ENCODE data around the gene RAB11FIP3.

The RAB11FIP3 gene

GRCh38 chr16:528111-529011 is 102.9 kb downstream of the RAB11FIP3 start:
- H3K4me3 ChIP-seq (ENCODE audit: low read length in 2 of 2) = peak overlapping the region; percentile 77 to 85
- H3K27me3 ChIP-seq (ENCODE audit: control insufficient read depth in 1 of 2, insufficient read depth in 2 of 2, low read length in 2 of 2) = no peaks in the 10 kb centered on the region
- H3K9ac ChIP-seq (ENCODE audit: low read length in 2 of 2) = peak overlapping the region; percentile 68 to 78
- H3K27ac ChIP-seq (ENCODE audit: low read length) = no peak overlapping the region
- no peaks in the 10 kb centered on the region for H3K36me3 ChIP-seq (ENCODE audit: control insufficient read depth in 2 of 2, insufficient read depth in 2 of 2, low read length in 2 of 2)
- no peaks in the 10 kb centered on the region for H3K9me3 ChIP-seq (ENCODE audit: control insufficient read depth in 2 of 2, low read length in 2 of 2)
- H3K4me1 ChIP-seq (ENCODE audit: control insufficient read depth, insufficient read depth, low read length) = peaks cover 41% of the 10 kb centered on the region

- Histone ChIP-seq H3K36me3 (ENCODE audit: control insufficient read depth in 2 of 2, insufficient read depth in 2 of 2, low read length in 2 of 2) (no peaks in the 10 kb centered on the region), H3K27ac (ENCODE audit: low read length) (no peak overlapping the region), H3K4me3 (ENCODE audit: low read length in 2 of 2) (peak overlapping the region; percentile 77 to 85), H3K27me3 (ENCODE audit: control insufficient read depth in 1 of 2, insufficient read depth in 2 of 2, low read length in 2 of 2) (no peaks in the 10 kb centered on the region), H3K9me3 (ENCODE audit: control insufficient read depth in 2 of 2, low read length in 2 of 2) (no peaks in the 10 kb centered on the region), H3K4me1 (ENCODE audit: control insufficient read depth, insufficient read depth, low read length) (peaks cover 41% of the 10 kb centered on the region), H3K9ac (ENCODE audit: low read length in 2 of 2) (peak overlapping the region; percentile 68 to 78)
Observed at GRCh38 chr16:529012-529575, 103.6 kb downstream of the RAB11FIP3 start.

- Histone ChIP-seq H3K4me3 (ENCODE audit: low read length in 2 of 2) (no peak overlapping the region), H3K27ac (ENCODE audit: low read length) (no peak overlapping the region), H3K4me1 (ENCODE audit: control insufficient read depth, insufficient read depth, low read length) (peaks cover 37% of the 10 kb centered on the region)
Observed at GRCh38 chr16:530111-530817, 104.8 kb downstream of the RAB11FIP3 start.

DNA sequence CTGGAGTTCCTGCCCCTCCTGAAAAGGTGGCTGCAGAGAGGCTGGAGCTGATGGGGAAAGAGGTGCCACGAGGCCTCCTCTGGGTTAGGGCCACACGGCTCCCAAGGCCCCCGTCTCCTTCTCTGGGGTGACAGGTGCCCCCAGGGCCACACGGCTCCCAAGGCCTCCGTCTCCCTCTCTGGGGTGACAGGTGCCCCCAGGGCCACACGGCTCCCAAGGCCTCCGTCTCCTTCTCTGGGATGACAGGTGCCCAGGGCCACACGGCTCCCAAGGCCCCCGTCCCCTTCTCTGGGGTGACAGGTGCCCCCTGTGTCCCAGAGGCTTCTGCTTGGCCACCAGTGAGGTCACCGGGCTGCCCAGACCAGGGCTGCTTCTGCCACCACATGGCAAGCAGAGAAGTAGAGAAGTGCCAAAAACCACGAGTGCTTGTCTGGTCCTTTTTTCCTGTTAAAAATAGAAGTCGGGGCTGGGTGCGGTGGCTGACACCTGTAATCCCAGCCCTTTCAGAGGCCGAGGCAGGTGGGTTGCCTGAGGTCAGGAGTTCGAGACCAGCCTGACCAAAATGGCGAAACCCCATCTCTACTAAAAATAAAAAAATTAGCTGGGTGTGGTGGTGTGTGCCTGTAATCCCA is 106.2 kb downstream of the RAB11FIP3 start:
- H3K9me3 ChIP-seq (ENCODE audit: control insufficient read depth in 2 of 2, low read length in 2 of 2) = no peaks in the 10 kb centered on the region
- no peak overlapping the region for H3K4me3 ChIP-seq (ENCODE audit: low read length in 2 of 2)
- H3K4me1 ChIP-seq (ENCODE audit: control insufficient read depth, insufficient read depth, low read length) = peaks cover 24% of the 10 kb centered on the region
- no peaks in the 10 kb centered on the region for H3K36me3 ChIP-seq (ENCODE audit: control insufficient read depth in 2 of 2, insufficient read depth in 2 of 2, low read length in 2 of 2)
- no peak overlapping the region for H3K27ac ChIP-seq (ENCODE audit: low read length)
- no peak overlapping the region for H3K9ac ChIP-seq (ENCODE audit: low read length in 2 of 2)
- H3K27me3 ChIP-seq (ENCODE audit: control insufficient read depth in 1 of 2, insufficient read depth in 2 of 2, low read length in 2 of 2) = no peaks in the 10 kb centered on the region

More at GRCh38 chr16:530111-530817, 104.8 kb downstream of the RAB11FIP3 start:
- H3K27me3 ChIP-seq (ENCODE audit: control insufficient read depth in 1 of 2, insufficient read depth in 2 of 2, low read length in 2 of 2) = no peaks in the 10 kb centered on the region
- H3K9me3 ChIP-seq (ENCODE audit: control insufficient read depth in 2 of 2, low read length in 2 of 2) = no peaks in the 10 kb centered on the region
- no peak overlapping the region for H3K9ac ChIP-seq (ENCODE audit: low read length in 2 of 2)
- H3K36me3 ChIP-seq (ENCODE audit: control insufficient read depth in 2 of 2, insufficient read depth in 2 of 2, low read length in 2 of 2) = no peaks in the 10 kb centered on the region

- Histone ChIP-seq H3K9me3 (ENCODE audit: control insufficient read depth in 2 of 2, low read length in 2 of 2) (no peaks in the 10 kb centered on the region), H3K36me3 (ENCODE audit: control insufficient read depth in 2 of 2, insufficient read depth in 2 of 2, low read length in 2 of 2) (peaks cover 3 to 5% of the 10 kb centered on the region in 2 donors), H3K27ac (ENCODE audit: low read length) (no peak overlapping the region), H3K4me1 (ENCODE audit: control insufficient read depth, insufficient read depth, low read length) (peaks cover 17% of the 10 kb centered on the region), H3K4me3 (ENCODE audit: low read length in 2 of 2) (no peak overlapping the region), H3K9ac (ENCODE audit: low read length in 2 of 2) (no peak overlapping the region), H3K27me3 (ENCODE audit: control insufficient read depth in 1 of 2, insufficient read depth in 2 of 2, low read length in 2 of 2) (no peaks in the 10 kb centered on the region)
Observed at GRCh38 chr16:533391-534123, 108.1 kb downstream of the RAB11FIP3 start.

DNA sequence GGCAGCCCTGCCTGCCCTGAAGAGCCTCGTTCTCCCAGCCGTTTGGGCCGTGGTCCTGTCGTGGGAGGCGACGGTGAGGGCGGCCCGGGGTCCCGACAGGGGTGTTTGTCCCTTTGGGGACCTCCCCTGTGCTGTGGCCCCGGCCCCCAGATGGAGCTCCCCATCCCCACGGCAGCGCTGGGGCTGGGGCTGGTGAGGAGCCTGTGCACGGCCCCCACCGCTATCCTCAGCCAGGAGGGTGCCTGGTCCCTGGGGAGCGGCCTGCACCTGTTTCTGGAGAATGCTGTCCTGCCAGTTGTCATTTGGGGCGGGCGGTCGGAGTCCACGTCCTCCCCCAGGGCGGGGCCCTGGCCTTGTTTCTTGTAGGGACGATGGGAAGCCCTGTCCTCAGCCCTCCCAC is 108.7 kb downstream of the RAB11FIP3 start:
- Histone ChIP-seq H3K4me3 (ENCODE audit: low read length in 2 of 2) (no peak overlapping the region), H3K27me3 (ENCODE audit: control insufficient read depth in 1 of 2, insufficient read depth in 2 of 2, low read length in 2 of 2) (no peaks in the 10 kb centered on the region), H3K36me3 (ENCODE audit: control insufficient read depth in 2 of 2, insufficient read depth in 2 of 2, low read length in 2 of 2) (peaks cover 3 to 5% of the 10 kb centered on the region in 2 donors), H3K9ac (ENCODE audit: low read length in 2 of 2) (no peak overlapping the region), H3K9me3 (ENCODE audit: control insufficient read depth in 2 of 2, low read length in 2 of 2) (no peaks in the 10 kb centered on the region), H3K4me1 (ENCODE audit: control insufficient read depth, insufficient read depth, low read length) (peaks cover 11% of the 10 kb centered on the region), H3K27ac (ENCODE audit: low read length) (no peak overlapping the region)

GRCh38 chr16:534856-535445 is 109.5 kb downstream of the RAB11FIP3 start:
- Histone ChIP-seq H3K36me3 (ENCODE audit: control insufficient read depth in 2 of 2, insufficient read depth in 2 of 2, low read length in 2 of 2) (peaks cover 3 to 5% of the 10 kb centered on the region in 2 donors), H3K9me3 (ENCODE audit: control insufficient read depth in 2 of 2, low read length in 2 of 2) (no peaks in the 10 kb centered on the region), H3K9ac (ENCODE audit: low read length in 2 of 2) (no peak overlapping the region), H3K4me3 (ENCODE audit: low read length in 2 of 2) (no peak overlapping the region), H3K27ac (ENCODE audit: low read length) (no peak overlapping the region), H3K27me3 (ENCODE audit: control insufficient read depth in 1 of 2, insufficient read depth in 2 of 2, low read length in 2 of 2) (no peaks in the 10 kb centered on the region), H3K4me1 (ENCODE audit: control insufficient read depth, insufficient read depth, low read length) (peaks cover 3% of the 10 kb centered on the region)

DNA sequence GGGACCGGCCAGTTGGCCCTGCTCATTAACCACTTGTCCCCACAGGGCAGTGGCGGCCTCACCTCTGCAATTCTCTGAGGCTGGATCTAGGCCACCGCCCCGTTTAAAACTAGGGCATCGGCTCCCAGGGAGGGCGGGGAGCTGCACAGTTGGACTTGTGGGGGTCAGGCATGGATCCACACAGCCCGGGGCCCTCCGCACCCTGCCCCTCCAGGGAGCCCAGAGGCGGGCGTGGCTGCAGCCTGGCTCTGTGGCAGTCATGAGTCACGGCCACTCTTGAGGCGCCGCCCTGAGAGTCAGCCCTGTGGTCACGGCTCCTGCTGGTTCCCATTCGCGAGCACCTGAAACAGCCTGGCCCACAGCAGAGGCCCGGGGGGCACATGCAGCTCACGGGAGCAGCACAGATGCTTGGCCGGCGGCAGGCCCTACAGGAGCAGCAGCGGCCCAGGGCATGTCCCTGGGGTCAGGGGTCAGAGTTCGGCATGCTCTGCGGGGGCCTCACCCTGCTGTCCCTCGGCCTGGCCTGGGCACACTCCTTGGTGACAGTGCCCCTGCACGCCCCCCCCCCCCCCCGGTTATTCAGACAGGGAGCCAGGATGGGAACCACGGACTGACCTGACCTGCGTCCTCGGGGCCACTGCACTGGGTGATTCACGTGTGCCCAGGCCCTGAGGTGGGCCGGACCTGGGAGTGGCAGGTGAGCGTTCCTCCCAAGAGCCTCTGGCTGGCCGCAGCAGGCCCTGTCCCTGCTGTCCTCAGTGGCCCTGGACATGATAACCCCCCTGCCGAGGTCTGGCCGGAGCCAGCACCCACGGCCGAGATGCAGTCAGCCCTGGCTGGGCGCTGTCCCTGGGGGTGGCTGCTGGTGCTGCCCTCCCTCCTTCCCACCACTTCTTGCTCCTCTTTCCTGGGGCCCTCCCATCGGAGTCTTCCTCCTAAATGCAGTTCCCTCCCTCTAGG is 110.3 kb downstream of the RAB11FIP3 start:
- no peaks in the 10 kb centered on the region for H3K27me3 ChIP-seq (ENCODE audit: control insufficient read depth in 1 of 2, insufficient read depth in 2 of 2, low read length in 2 of 2)
- no peak overlapping the region for H3K4me3 ChIP-seq (ENCODE audit: low read length in 2 of 2)
- no peak overlapping the region for H3K27ac ChIP-seq (ENCODE audit: low read length)
- no peaks in the 10 kb centered on the region for H3K4me1 ChIP-seq (ENCODE audit: control insufficient read depth, insufficient read depth, low read length)
- H3K36me3 ChIP-seq (ENCODE audit: control insufficient read depth in 2 of 2, insufficient read depth in 2 of 2, low read length in 2 of 2) = peaks cover 3 to 5% of the 10 kb centered on the region in 2 donors
- no peaks in the 10 kb centered on the region for H3K9me3 ChIP-seq (ENCODE audit: control insufficient read depth in 2 of 2, low read length in 2 of 2)
- H3K9ac ChIP-seq (ENCODE audit: low read length in 2 of 2) = no peak overlapping the region

DNA sequence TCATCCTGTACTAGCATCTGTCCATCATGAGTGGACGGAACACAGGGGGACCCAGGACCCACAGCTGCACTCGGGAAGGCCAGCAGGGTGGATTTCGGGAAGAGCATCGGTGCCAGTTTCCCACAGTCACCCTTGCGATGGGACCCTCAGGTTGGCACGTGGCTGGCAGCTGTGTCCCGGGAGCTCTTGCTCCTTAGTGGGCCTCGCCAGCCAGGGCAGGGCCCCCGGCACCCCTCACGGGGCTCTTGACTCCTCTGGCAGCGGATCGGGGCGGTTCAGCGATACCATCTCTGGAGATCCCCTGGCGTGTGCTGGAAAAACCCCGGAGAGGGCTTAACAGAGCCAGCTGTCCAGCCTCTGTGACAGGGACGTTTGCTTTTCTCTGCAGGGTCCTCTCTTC is 111.3 kb downstream of the RAB11FIP3 start:
- no peaks in the 10 kb centered on the region for H3K9me3 ChIP-seq (ENCODE audit: control insufficient read depth in 2 of 2, low read length in 2 of 2)
- H3K9ac ChIP-seq (ENCODE audit: low read length in 2 of 2) = no peak overlapping the region
- H3K4me1 ChIP-seq (ENCODE audit: control insufficient read depth, insufficient read depth, low read length) = no peaks in the 10 kb centered on the region
- H3K36me3 ChIP-seq (ENCODE audit: control insufficient read depth in 2 of 2, insufficient read depth in 2 of 2, low read length in 2 of 2) = peaks cover 3 to 5% of the 10 kb centered on the region in 2 donors
- no peak overlapping the region for H3K4me3 ChIP-seq (ENCODE audit: low read length in 2 of 2)
- no peak overlapping the region for H3K27ac ChIP-seq (ENCODE audit: low read length)
- H3K27me3 ChIP-seq (ENCODE audit: control insufficient read depth in 1 of 2, insufficient read depth in 2 of 2, low read length in 2 of 2) = no peaks in the 10 kb centered on the region

Measured in stomach smooth muscle (tissue), 2 donors.